BLaER1 treated with 17β-estradiol and CSF1 and Interleukin-3, amounts not matched to agents 10 nM and 100 nM (cell line): ENCODE results near the gene SMIM41.

Source experiments
- H3K27ac ChIP-seq, 11 experiments: shearing (Covaris generic); formaldehyde crosslinking; 2 replicates each; pipeline ENCODE4 v1.8.1; 2022
- H3K27me3 ChIP-seq, 11 experiments: shearing (Covaris generic); formaldehyde crosslinking; 2 replicates each; pipeline ENCODE4 v1.8.1; 2022
- H3K36me3 ChIP-seq, 11 experiments: shearing (Covaris generic); formaldehyde crosslinking; 2 replicates each; pipeline ENCODE4 v1.8.1; 2022
- H3K4me1 ChIP-seq, 10 experiments: shearing (Covaris generic); formaldehyde crosslinking; 2 replicates each; pipeline ENCODE4 v1.8.1; 2022
- H3K4me2 ChIP-seq, 11 experiments: shearing (Covaris generic); formaldehyde crosslinking; 2 replicates each; pipeline ENCODE4 v1.8.1; 2022
- H3K4me3 ChIP-seq, 10 experiments: shearing (Covaris generic); formaldehyde crosslinking; 2 replicates each; pipeline ENCODE4 v1.8.1; 2022
- H3K9ac ChIP-seq, 11 experiments: shearing (Covaris generic); formaldehyde crosslinking; 2 replicates each; pipeline ENCODE4 v1.8.1; 2022
- H3K9me3 ChIP-seq, 11 experiments: shearing (Covaris generic); formaldehyde crosslinking; replicated peaks in 1 of 11; 2 replicates each; pipeline ENCODE4 v1.8.1; 2022
- H4K20me1 ChIP-seq, 11 experiments: shearing (Covaris generic); formaldehyde crosslinking; 2 replicates each; pipeline ENCODE4 v1.8.1; 2022
- Cebpa-rat ChIP-seq, 11 experiments: shearing (Covaris generic); IDR thresholded peaks; 2 replicates each; pipeline ENCODE4 v1.8.1; 2022

SMIM41 gene

GRCh38 chr12:52063981-52064649 is 15.4 kb upstream of the SMIM41 start:
- H3K27ac ChIP-seq: no peak overlapping the region
- H3K4me1 ChIP-seq: peaks cover 0 to 16% (median 14%) of the 10 kb centered on the region in 10 experiments; a peak in 15 of 20 replicates
- no peak overlapping the region for H3K4me3 ChIP-seq
- H3K4me2 ChIP-seq: no peak overlapping the region
- H4K20me1 ChIP-seq: no peaks in the 10 kb centered on the region; a peak in 1 of 22 replicates
- H3K36me3 ChIP-seq: peaks cover 0 to 9% (median under 1%) of the 10 kb centered on the region in 11 experiments; a peak in 7 of 22 replicates
- TF ChIP-seq Cebpa-rat (IDR thresholded peaks at IDR 0.05): no peak
- H3K9me3 ChIP-seq: no peaks in the 10 kb centered on the region
- H3K9ac ChIP-seq: 0 out of 22 replicates have a peak overlapping the region, but pooled peaks of 1 of the 11 experiments have one; percentile 1
- H3K27me3 ChIP-seq: no peaks in the 10 kb centered on the region

DNA sequence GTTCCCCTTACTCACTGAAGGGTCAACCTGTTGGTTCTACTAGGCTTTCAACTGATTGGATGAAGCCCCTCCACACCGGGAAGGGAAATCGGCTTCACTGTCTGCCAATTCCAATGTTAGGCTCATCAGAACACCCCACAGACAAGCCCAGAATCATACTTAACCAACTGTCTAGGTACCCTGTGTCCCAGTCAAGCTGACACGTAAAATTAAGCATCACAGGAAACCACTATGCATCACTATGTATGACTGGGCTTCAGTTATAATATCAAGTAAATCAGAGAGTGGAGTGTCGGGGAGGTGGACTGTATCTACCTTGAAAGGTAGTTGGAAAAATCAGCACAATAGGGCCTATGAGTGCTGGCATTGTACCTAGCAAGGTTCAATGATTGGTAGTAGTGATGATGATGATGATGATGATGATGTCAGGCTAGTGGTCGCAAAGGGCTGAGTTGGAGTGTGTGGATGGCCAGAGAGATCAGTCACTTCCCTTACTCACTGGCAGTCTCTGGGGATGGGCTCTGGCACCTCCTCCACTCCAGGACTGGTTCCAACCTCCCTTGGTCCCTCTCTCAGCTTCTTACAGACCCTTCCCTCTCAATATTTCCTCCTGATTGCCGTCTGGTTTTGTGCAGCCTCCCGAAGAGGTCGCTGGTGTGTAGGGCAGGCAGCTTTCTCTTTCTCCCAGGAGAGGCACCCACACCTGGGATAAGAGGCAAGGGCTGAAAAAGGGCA is 13.0 kb upstream of the SMIM41 start:
- peaks cover 10 to 30% (median 27%) of the 10 kb centered on the region in 10 experiments for H3K4me1 ChIP-seq
- TF ChIP-seq Cebpa-rat (IDR thresholded peaks at IDR 0.05): no peak
- peak overlapping the region in 7 of 11 experiments; percentile 8 to 57 (median 27); a peak in 11 of 22 replicates for H3K4me2 ChIP-seq

DNA sequence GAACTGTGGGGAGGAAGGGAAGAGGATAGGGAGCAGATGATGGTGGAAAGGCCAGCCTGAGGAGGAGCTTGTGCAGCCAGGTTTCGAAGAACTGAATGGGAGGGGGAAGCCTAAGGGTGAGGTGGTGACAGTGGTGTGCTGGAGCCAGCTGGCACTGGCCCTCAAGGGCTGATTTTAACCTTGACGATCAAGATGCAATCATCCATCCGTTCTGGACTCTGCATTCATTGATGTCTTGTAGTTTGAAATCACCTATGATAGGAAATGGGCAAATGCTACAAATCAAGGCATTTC is 12.5 kb upstream of the SMIM41 start:
- H3K27ac ChIP-seq: no peak overlapping the region
- H3K9ac ChIP-seq: peak overlapping the region in 1 of 11 experiments; percentile 28; a peak in 2 of 22 replicates
- no peak overlapping the region for H3K4me3 ChIP-seq
- H3K4me2 ChIP-seq: peak overlapping the region in 7 of 11 experiments; percentile 8 to 57 (median 27); a peak in 11 of 22 replicates
- peaks cover 0 to 5% (median 2%) of the 10 kb centered on the region in 11 experiments; a peak in 11 of 22 replicates for H3K36me3 ChIP-seq
- H4K20me1 ChIP-seq: peaks cover 3 to 22% (median 20%) of the 10 kb centered on the region in 11 experiments; a peak in 21 of 22 replicates
- H3K4me1 ChIP-seq: peaks cover 15 to 35% (median 32%) of the 10 kb centered on the region in 10 experiments
- no peaks in the 10 kb centered on the region for H3K27me3 ChIP-seq
- TF ChIP-seq Cebpa-rat (IDR thresholded peaks at IDR 0.05): no peak
- no peaks in the 10 kb centered on the region for H3K9me3 ChIP-seq

More for the DNA sequence above, 13.0 kb upstream of the SMIM41 start:
- Histone ChIP-seq H3K9ac (peak overlapping the region in 1 of 11 experiments; percentile 28; a peak in 2 of 22 replicates), H3K36me3 (0 out of 22 replicates have a peak, but pooled peaks cover 0 to under 1% (median 0%) of the 10 kb centered on the region in 11 experiments), H3K9me3 (no peaks in the 10 kb centered on the region), H3K27ac (no peak overlapping the region), H3K27me3 (no peaks in the 10 kb centered on the region), H3K4me3 (no peak overlapping the region), H4K20me1 (peaks cover 0 to 17% (median 15%) of the 10 kb centered on the region in 11 experiments; a peak in 20 of 22 replicates)

DNA sequence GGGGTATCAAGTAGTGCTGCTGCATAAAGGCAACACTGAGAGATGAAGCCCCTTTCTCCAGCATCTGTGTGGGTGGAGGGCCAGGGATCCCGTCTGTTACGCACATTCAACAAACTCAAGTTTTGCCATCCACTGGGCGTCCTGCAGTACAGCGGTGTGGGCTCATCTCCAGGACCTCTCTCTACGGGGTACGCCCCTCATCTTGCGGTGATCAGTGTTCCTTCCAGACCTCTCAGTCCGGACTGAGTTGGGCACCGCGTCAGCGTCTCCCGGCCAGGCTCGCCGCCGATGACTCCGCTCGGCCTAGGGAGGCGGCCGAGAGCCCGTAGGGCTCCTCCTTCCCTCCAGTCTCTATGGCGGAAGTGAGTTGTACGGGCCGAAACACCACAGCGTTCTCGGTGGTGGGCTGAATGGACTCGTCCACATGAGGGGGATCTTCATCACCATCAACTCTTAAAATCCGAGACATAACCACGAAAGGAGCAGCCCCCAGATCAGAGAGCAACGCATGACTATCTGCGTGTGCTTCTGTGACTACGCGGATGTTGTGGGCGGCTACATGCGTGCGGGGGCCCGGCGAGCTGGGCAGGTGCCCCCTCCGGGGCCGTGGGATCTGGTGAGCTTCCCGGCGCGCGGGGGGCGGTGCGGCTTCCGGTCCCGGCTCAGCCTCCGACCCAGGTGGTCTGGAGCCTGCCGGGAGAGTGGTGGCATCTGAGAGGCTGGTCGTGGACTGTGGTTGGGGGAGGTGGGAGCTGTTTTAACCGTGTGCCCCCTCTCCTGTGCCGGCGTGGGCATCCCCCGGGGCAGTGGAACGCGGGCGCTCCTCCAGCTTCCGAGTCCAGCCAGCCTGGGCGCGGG is 9.9 kb upstream of the SMIM41 start, which contains the start of gene ATG101:
TSS of gene ATG101 (plus strand) at position 652 of the 858 bp plus-strand sequence. CDS start 3,673 bp downstream, outside the sequence.
- no peaks in the 10 kb centered on the region for H3K27me3 ChIP-seq
- H4K20me1 ChIP-seq: peaks cover 26 to 47% (median 45%) of the 10 kb centered on the region in 11 experiments; a peak in 21 of 22 replicates
- peak within 1 kb of the TSS; percentile 92 to 99 (median 98) for H3K4me2 ChIP-seq
- peak within 1 kb of the TSS; percentile 81 to 99 (median 94) for H3K4me3 ChIP-seq
- peak within 1 kb of the TSS; percentile 94 to 100 (median 98) for H3K27ac ChIP-seq
- no peaks in the 10 kb centered on the region for H3K9me3 ChIP-seq
- peaks cover 40 to 60% (median 57%) of the 10 kb centered on the region in 10 experiments for H3K4me1 ChIP-seq
- TF ChIP-seq Cebpa-rat (IDR thresholded peaks at IDR 0.05): no peak
- H3K36me3 ChIP-seq: peaks cover 10 to 26% (median 16%) of the 10 kb centered on the region in 11 experiments; a peak in 16 of 22 replicates
- peak within 1 kb of the TSS; percentile 89 to 99 (median 95) for H3K9ac ChIP-seq

GRCh38 chr12:52070185-52070925 is 9.1 kb upstream of the SMIM41 start:
- H4K20me1 ChIP-seq: peaks cover 34 to 55% (median 53%) of the 10 kb centered on the region in 11 experiments; a peak in 21 of 22 replicates
- no peaks in the 10 kb centered on the region for H3K9me3 ChIP-seq
- H3K27ac ChIP-seq: peak overlapping the region; percentile 94 to 100 (median 98)
- H3K27me3 ChIP-seq: no peaks in the 10 kb centered on the region
- peak overlapping the region; percentile 92 to 99 (median 98) for H3K4me2 ChIP-seq
- peak overlapping the region; percentile 81 to 99 (median 94) for H3K4me3 ChIP-seq
- peaks cover 48 to 68% (median 65%) of the 10 kb centered on the region in 10 experiments for H3K4me1 ChIP-seq
- TF ChIP-seq Cebpa-rat (IDR thresholded peaks at IDR 0.05): no peak
- peaks cover 18 to 34% (median 24%) of the 10 kb centered on the region in 11 experiments; a peak in 21 of 22 replicates for H3K36me3 ChIP-seq
- H3K9ac ChIP-seq: peak overlapping the region; percentile 89 to 99 (median 95)

DNA sequence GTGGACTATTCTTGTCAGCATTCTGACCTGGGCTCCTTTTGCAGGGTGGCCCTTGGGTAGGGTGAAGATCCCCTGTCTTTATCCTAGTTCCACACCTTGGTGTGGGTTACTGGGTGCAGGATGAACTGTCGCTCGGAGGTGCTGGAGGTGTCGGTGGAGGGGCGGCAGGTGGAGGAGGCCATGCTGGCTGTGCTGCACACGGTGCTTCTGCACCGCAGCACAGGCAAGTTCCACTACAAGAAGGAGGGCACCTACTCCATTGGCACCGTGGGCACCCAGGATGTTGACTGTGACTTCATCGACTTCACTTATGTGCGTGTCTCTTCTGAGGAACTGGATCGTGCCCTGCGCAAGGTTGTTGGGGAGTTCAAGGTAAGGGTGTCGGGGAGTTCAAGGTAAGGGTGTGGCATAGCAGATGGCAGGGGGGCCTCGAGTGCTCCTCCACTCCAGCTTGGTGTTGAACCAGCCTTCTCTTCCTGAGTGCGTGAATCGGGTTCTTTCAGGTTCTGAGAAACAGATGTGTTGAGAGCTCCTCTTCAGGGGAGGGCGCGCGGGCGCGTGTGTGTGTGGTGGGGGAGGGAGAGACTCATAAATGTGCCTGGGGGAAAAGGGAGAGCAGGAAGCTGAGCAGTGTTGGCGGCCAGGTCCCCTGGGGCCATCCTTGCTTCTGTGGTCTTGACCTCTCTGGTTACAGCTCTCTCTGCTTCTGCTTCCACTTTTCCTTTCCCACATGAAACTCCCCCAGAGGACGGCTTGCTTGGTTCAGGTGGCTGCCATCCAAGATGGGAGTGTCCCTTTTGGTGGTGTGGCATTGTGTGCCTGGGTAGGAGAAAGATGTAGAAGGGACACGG is 5.7 kb upstream of the SMIM41 start:
- Histone ChIP-seq H3K9ac (peak overlapping the region in 10 of 11 experiments; percentile 25 to 95 (median 42); a peak in 14 of 22 replicates), H3K4me2 (peak overlapping the region; percentile 92 to 99 (median 98)), H3K27ac (peak overlapping the region in 9 of 11 experiments; percentile 26 to 61 (median 43); a peak in 16 of 22 replicates), H4K20me1 (peaks cover 63 to 88% (median 84%) of the 10 kb centered on the region in 11 experiments; a peak in 21 of 22 replicates), H3K9me3 (no peaks in the 10 kb centered on the region), H3K27me3 (no peaks in the 10 kb centered on the region), H3K4me1 (peaks cover 56 to 76% (median 71%) of the 10 kb centered on the region in 10 experiments), H3K4me3 (peak overlapping the region in 7 of 10 experiments; percentile 7 to 45 (median 29); a peak in 11 of 20 replicates), H3K36me3 (peaks cover 49 to 66% (median 57%) of the 10 kb centered on the region in 11 experiments)
- TF ChIP-seq Cebpa-rat (IDR thresholded peaks at IDR 0.05): no peak
